Middle frontal gyrus (tissue), 1 donor: ENCODE measurements around the gene XBP1.
A peak's percentile ranks its signal among the peaks of the same experiment; 100 is the strongest.
"Not testable (repeated sequence)": the region's sequence is repeated elsewhere in the genome, so short reads cannot be mapped to it uniquely, and the experiment has no call there.

Experiments
- DNase-seq: peaks from one replicate; pipeline ENCODE4 v3.0.0-alpha.2; 2015; ENCODE audit warnings: low spot score; ENCODE audit errors: extremely low spot score

XBP1 gene

GRCh38 chr22:28800308-28801041 is at the start of gene XBP1:
XBP1 (minus strand) TSS chr22:28800569.
- peak; percentile 92 for DNase-seq

DNA sequence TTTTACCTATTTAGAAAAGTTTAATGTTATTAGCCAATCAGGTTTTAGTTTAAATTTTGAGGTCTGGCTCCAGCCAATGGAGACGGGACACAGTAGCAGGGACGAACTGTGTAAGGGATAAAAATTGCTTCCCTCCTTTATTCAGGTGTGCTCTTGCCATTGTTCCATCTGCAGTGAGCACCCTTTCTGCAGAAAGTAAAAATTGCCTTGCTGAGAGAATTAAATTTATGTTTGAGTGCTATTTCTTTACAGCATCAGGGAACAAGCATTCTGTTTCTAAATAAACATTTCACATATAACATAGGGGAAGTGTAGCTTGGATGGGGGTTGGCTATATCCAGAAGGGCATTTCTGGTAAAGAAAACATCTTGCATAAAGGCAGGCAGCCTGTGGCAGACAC is 46.6 kb upstream of the XBP1 start:
- DNase-seq: no peak

DNA sequence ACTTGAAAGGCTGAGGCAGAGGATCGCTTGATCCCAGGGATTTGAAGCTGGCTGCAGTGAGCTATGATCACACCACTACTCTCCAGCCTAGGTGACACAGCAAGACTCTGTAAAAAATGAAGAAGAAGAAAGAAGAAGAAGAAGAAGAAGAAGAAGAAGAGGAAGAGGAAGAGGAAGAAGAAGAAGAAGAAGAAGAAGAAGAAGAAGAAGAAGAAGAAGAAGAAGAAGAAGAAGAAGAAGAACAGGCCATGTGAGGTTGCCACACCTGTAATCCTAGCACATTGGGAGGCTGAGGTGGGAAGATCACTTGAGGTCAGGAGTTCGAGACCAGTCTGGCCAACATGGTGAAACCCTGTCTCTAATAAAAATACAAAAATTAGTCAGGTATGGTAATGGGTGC is 43.9 kb upstream of the XBP1 start:
- not testable (repeated sequence) for DNase-seq

- DNase-seq: no peak
These were observed 43.3 kb upstream of the XBP1 start for GRCh38 chr22:28843633-28844032.

DNA sequence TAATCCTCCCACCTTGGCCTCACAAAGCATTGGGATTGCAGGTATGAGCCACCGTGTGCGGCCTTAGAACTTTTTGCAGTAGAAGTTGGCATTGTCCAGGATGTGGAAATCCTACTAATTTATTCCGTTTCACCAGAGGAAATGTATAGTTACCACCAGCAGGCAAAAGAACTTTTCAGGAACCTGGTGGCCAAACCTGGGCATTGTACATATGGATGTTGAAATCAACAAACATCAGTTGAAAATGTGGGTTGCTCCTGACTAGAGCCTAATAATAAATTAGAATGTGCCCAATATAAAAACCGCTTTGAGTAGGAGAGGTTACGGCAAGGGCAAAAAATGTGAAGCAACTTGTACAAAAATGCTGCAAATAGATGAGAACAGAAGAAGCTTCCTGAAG is 40.7 kb upstream of the XBP1 start:
- DNase-seq: no peak

GRCh38 chr22:28838971-28839370 is 38.6 kb upstream of the XBP1 start:
- no peak for DNase-seq

- DNase-seq: no peak
These were observed 37.3 kb upstream of the XBP1 start for GRCh38 chr22:28837640-28838039.

GRCh38 chr22:28835630-28836189 is 35.3 kb upstream of the XBP1 start:
- DNase-seq: no peak

DNA sequence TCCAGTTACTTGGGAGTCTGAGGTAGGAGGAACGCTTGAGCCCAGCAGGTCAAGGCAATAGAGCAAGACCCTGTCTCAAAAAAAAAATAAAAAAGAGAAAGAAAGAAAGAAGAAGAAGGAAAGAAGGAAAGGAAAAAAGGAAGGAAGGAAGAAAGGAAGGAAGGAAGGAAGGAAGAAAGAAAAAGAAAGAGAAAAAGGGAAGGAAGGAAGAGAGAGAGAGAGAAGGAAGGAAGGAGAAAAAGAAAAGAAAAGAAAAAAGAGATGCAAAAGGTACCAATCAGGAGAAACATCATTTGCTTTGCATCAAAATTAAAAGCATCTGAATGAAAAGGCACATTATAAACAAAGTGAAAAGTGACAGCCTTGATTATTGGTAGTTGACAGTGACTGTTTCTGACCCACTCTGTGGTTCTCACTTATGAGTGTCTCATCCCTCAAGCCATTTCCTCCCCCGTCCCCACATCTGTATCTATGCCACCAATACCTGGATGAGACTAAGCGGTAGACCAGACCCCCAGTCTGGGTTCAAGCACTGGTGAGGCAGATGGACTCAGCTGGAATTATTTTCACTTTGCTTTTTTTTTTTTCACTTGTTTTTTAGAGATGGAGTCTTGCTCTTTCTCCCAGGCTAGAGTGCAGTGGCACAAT is 33.0 kb upstream of the XBP1 start:
- no peak for DNase-seq

DNA sequence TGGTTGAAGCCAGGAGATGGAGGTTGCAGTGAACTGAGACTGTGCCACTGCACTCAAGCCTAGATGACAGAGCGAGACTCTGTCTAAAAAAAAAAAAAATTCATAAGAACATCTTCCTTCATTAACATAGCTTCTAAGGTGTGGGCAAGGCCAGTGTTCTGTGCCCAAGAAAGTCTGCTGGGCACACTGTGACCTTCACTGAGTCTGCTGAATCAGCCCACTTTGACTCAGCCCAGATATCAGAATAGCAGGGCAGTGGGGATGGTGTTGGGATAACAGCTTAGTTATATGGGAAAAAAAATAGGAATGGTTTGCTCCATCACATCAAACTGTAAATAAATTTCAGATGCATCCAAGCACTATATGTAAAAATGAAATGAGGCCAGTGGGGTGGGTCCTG is 32.4 kb upstream of the XBP1 start:
- no peak for DNase-seq

- DNase-seq: no peak
These were observed 31.0 kb upstream of the XBP1 start for GRCh38 chr22:28831140-28832072.

- no peak for DNase-seq
These were observed 30.1 kb upstream of the XBP1 start for GRCh38 chr22:28830441-28830840.

DNA sequence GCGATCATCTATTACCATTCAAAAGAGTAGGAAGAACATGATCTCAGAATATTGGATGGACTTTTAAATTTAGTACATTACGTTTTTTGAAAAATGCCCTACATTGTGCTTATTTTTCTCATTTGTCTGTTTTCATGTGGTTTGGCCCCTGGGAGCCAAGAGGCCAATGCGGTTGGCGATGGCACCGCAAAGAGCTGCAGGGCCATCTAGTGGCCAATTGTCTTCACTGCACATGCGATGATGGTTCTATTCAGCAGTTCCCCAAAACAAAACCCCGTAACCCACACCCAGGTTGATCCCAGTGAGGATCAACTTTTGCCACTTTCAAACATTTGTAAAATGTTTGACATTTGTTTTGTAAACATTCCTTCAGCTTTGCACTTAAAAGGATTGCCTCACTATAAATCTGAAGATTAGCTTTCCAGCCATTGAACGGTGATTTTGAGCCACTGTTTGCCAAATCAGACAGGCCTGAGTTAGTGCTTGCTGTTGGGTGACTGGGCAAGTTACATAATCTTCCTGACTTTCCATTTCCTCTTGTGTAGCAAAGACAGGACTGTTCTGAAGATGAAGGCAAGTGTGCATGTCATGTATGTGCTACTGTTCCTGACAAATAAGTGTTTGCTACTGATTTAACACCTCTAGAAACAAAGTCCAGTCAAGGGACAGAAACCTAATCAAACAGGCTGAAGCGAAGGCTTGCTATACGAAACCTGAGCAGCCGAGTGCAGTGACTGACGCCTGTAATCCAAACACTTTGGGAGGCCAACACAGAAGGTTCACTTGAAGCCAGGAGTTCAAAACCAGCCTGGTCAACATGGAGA is 29.2 kb upstream of the XBP1 start:
- DNase-seq: peak; percentile 49

DNA sequence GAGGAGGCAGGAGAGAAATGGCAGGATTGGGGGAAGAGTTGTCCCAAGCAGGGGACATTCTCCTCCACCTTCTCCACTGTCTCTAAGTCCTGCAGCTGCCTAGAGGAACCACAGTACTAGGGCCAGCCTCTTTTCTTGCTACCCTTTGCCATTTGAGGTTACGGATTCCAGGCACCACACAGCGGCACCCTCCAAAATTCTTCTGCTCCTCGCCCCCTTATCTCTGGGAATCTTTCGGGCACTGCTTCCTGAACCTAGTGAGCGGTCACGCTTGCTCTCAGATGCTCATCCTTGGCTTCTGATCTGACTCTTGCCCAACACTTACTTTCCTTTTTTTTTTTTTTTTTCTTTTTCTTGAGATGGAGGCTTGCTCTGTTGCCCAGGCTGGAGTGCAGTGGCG is 26.6 kb upstream of the XBP1 start:
- DNase-seq: no peak

- DNase-seq: not testable (repeated sequence)
These were observed 26.1 kb upstream of the XBP1 start for GRCh38 chr22:28826430-28826829.

- not testable (repeated sequence) for DNase-seq
These were observed 24.1 kb upstream of the XBP1 start for GRCh38 chr22:28824455-28824854.

DNA sequence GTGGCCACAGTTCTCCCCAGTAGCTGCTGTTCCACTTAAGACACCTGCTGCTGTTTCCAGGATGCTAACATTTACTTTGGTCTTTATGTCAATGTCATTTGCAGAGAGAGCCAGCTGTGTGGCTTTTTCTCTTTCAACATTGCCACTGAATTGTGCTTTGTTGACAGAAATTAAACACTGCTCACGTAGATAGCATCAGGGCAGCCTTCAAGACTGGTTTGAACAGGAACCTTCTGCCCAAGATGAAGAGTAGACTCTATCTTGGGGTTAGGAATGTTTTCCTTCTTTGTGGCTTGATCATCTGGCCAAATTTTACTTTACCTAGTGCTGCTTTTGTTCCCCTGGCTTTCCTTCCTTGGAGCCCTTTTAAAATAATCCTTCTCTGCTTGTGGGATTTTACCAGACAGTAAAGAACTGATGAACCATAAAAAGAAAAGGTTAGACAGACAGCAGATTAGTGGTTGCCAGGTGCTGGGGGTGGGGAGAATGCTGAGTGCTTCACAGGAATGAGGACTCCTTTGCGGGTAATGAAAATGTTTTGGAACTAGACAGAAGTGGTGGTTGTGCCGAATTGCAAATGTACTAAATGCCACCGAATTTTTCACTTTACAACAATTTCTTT is 22.7 kb upstream of the XBP1 start:
- DNase-seq: no peak

DNA sequence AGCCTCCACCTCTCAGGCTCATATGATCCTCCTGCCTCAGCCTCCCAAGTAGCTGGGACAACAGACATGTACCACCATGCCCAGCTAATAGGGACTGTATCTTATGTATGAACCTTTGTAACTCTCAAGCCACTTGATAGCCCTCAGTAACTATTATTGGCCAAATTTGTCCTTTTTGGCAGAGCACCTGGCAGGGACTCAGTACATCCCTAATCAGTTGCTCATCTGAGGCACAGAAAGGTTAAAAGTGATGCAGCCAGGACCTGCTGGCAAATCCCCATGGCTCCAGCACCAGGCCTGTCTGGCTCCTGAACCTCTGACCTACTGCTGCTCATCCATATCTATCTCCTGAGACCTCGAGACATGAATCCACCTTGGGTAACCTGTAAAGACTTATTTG is 21.1 kb upstream of the XBP1 start:
- no peak for DNase-seq

DNA sequence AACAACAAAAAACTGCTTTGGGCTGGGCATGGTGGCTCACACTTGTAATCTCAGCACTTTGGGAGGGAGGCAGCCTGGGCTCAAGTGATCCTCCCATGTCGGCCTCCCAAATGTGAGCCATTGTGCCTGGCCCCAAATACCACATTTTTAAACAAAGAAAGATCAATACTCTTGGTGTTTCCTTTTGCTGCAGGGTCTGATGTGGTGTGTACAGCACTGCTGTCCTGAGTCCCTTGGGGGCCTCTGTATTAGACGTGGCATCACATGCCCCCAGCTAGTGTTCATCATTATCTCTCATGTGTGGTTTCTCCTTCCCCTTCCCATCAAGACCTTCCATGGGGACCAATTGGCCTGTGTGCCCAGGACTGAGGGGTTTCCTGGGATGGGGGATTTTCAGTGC is 20.5 kb upstream of the XBP1 start:
- DNase-seq: no peak
